ENCODE data around the gene CUL1.

CUL1 gene

DNA sequence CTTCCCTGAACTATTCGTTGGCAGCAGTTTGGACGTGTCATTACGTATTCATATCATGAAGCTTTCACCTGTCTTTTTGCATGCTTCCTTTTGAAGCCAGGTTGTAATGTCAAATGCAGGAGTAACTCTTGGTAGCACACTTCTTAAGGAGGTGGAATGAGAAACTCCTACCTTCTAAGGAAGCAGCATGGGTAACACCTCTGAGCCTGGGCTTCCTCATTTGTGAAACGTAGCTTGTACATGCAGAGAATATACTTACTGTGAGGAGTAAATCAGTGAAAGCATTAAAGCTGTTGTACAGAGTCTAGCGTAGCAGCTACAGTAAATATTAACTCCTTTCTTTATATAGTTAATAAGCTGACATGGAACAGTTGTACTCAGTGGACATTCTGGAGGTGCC is 21.1 kb downstream of the CUL1 start:
- H3K4me2 ChIP-seq (ENCODE audit: insufficient read depth, low read length): no peak overlapping the region
- no peak overlapping the region for H3K4me3 ChIP-seq (ENCODE audit: low read depth in 1 of 2, low read length in 2 of 2)
- peaks cover 88% of the 10 kb centered on the region for H4K20me1 ChIP-seq (ENCODE audit: insufficient read depth, low read length)
- no peak overlapping the region for H2AFZ ChIP-seq (ENCODE audit: low read depth, low read length)
- H3K27ac ChIP-seq (ENCODE audit: low read length): no peak overlapping the region
- no peak for DNase-seq
- no peak overlapping the region for H3K9ac ChIP-seq (ENCODE audit: low read depth, low read length)
- H3K9me3 ChIP-seq (ENCODE audit: insufficient read depth, low read length, severe bottlenecking): no peaks in the 10 kb centered on the region
- TF ChIP-seq, protein P1, sequence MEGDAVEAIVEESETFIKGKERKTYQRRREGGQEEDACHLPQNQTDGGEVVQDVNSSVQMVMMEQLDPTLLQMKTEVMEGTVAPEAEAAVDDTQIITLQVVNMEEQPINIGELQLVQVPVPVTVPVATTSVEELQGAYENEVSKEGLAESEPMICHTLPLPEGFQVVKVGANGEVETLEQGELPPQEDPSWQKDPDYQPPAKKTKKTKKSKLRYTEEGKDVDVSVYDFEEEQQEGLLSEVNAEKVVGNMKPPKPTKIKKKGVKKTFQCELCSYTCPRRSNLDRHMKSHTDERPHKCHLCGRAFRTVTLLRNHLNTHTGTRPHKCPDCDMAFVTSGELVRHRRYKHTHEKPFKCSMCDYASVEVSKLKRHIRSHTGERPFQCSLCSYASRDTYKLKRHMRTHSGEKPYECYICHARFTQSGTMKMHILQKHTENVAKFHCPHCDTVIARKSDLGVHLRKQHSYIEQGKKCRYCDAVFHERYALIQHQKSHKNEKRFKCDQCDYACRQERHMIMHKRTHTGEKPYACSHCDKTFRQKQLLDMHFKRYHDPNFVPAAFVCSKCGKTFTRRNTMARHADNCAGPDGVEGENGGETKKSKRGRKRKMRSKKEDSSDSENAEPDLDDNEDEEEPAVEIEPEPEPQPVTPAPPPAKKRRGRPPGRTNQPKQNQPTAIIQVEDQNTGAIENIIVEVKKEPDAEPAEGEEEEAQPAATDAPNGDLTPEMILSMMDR (IDR thresholded peaks at IDR 0.05; ENCODE audit: borderline replicate concordance, extremely low read depth, low read length, poor library complexity, severe bottlenecking): no peak
- no peak for TF ChIP-seq EZH2 (IDR thresholded peaks at IDR 0.05; ENCODE audit: borderline replicate concordance, low read depth, low read length, severe bottlenecking)
- H3K36me3 ChIP-seq (ENCODE audit: insufficient read depth, low read length): no peaks in the 10 kb centered on the region
- peaks cover 100% of the 10 kb centered on the region for H3K79me2 ChIP-seq (ENCODE audit: insufficient read depth, low read length)
- ATAC-seq (ENCODE audit: insufficient read depth, low read depth): no peak
- peaks cover 22% of the 10 kb centered on the region for H3K4me1 ChIP-seq (ENCODE audit: insufficient read depth, low read length)
- H3K27me3 ChIP-seq (ENCODE audit: insufficient read depth, low read length, poor library complexity): no peaks in the 10 kb centered on the region

DNA sequence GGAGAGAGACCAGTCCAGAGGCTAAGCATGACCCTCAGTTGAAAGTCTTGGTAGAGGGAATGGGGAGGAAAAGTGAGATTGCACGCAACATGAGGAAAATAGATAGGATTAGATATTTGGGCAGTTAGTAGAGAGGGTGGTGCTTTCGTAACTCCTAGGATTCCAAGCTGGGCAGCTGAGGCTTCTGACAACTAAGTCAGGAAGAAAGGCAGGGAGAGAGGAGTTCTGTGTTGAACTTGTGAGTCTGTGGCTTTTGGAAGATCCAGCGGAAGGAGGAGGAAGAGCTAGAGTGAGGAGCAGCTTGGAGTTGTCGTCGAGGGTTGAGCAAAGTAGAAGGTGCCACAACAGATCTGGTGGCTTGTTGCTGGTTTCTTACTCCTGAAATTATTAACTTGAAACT is 21.8 kb downstream of the CUL1 start:
- Histone ChIP-seq H3K9me3 (ENCODE audit: insufficient read depth, low read length, severe bottlenecking) (no peaks in the 10 kb centered on the region), H3K36me3 (ENCODE audit: insufficient read depth, low read length) (no peaks in the 10 kb centered on the region), H3K27ac (ENCODE audit: low read length) (no peak overlapping the region), H3K79me2 (ENCODE audit: insufficient read depth, low read length) (peaks cover 100% of the 10 kb centered on the region), H2AFZ (ENCODE audit: low read depth, low read length) (no peak overlapping the region), H3K9ac (ENCODE audit: low read depth, low read length) (no peak overlapping the region), H3K4me3 (ENCODE audit: low read depth in 1 of 2, low read length in 2 of 2) (no peak overlapping the region), H3K4me1 (ENCODE audit: insufficient read depth, low read length) (peaks cover 22% of the 10 kb centered on the region), H3K27me3 (ENCODE audit: insufficient read depth, low read length, poor library complexity) (no peaks in the 10 kb centered on the region), H3K4me2 (ENCODE audit: insufficient read depth, low read length) (no peak overlapping the region), H4K20me1 (ENCODE audit: insufficient read depth, low read length) (peaks cover 88% of the 10 kb centered on the region)
- TF ChIP-seq, protein P1 (IDR thresholded peaks at IDR 0.05; ENCODE audit: borderline replicate concordance, extremely low read depth, low read length, poor library complexity, severe bottlenecking): no peak
- no peak for TF ChIP-seq EZH2 (IDR thresholded peaks at IDR 0.05; ENCODE audit: borderline replicate concordance, low read depth, low read length, severe bottlenecking)
- ATAC-seq (ENCODE audit: insufficient read depth, low read depth) (no peak), DNase-seq (no peak)

DNA sequence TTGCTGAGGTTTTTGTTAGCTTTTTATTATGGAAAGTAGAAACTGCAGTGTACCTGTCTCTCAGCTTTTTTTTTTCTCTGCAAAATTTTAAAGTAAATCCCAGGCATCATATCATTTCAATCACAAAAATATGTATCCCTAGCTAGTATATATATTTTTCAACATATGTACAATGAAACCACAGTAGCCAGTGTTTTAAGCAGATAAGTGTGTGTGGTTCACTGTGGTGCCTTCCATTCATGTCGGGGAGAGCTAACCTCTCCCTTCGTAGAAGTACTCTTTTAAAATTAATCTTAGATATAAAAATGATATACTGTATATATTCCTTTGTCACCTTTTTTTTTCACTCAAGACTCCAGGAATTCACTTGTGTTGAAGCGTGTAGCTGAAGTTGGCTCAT is 22.7 kb downstream of the CUL1 start:
- DNase-seq (no peak), ATAC-seq (ENCODE audit: insufficient read depth, low read depth) (no peak)
- H2AFZ ChIP-seq (ENCODE audit: low read depth, low read length): no peak overlapping the region
- no peaks in the 10 kb centered on the region for H3K36me3 ChIP-seq (ENCODE audit: insufficient read depth, low read length)
- H3K4me1 ChIP-seq (ENCODE audit: insufficient read depth, low read length): peaks cover 22% of the 10 kb centered on the region
- H3K27me3 ChIP-seq (ENCODE audit: insufficient read depth, low read length, poor library complexity): no peaks in the 10 kb centered on the region
- no peak overlapping the region for H3K4me2 ChIP-seq (ENCODE audit: insufficient read depth, low read length)
- H3K79me2 ChIP-seq (ENCODE audit: insufficient read depth, low read length): peaks cover 100% of the 10 kb centered on the region
- no peak overlapping the region for H3K9ac ChIP-seq (ENCODE audit: low read depth, low read length)
- no peaks in the 10 kb centered on the region for H3K9me3 ChIP-seq (ENCODE audit: insufficient read depth, low read length, severe bottlenecking)
- TF ChIP-seq EZH2 (IDR thresholded peaks at IDR 0.05; ENCODE audit: borderline replicate concordance, low read depth, low read length, severe bottlenecking): no peak
- TF ChIP-seq, protein P1 (IDR thresholded peaks at IDR 0.05; ENCODE audit: borderline replicate concordance, extremely low read depth, low read length, poor library complexity, severe bottlenecking): no peak
- H4K20me1 ChIP-seq (ENCODE audit: insufficient read depth, low read length): peaks cover 90% of the 10 kb centered on the region
- H3K4me3 ChIP-seq (ENCODE audit: low read depth in 1 of 2, low read length in 2 of 2): no peak overlapping the region
- H3K27ac ChIP-seq (ENCODE audit: low read length): no peak overlapping the region

All from DND-41 (cell line).